ENCODE data around the gene GALR3.

Gene GALR3

DNA sequence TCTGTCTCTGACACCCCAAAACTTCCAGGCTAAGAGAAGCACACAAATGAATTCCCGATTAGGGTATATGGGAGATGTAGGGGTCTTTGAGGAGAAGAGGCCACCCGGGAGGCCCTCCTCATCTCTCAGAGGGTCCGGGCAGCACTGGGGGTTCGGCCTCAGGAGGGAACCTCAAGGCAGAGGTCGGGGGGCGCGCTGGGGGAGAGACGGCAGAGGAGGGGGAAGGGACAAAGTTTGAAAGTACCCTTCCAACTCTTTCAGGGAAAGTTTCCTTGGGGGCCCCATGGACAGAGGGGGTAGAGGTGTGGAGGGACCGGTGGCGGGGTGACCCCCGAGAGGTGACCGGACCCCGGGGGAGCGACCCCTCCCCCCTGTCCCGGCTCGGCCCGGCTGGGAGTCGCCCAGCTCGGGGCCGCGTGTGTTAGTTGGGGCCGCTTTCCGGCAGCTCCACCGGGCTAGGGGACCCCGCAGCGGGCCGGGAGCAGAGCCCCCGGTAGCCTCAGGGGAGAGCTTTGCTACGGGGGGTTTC lies 18.8 kb upstream of the GALR3 start:
- WGBS (ENCODE audit: extremely low coverage, insufficient coverage, insufficient read length) = no CpG with 5 or more reads among the region's 29 CpGs
- peak overlapping the region; percentile 87 for H4K91ac ChIP-seq (ENCODE audit: low read depth, low read length)
- peaks cover 5% of the 10 kb centered on the region for H3K79me2 ChIP-seq (ENCODE audit: control insufficient read depth, insufficient read depth, low read length, poor library complexity)
- peaks cover 13% of the 10 kb centered on the region for H3K27me3 ChIP-seq (ENCODE audit: insufficient read depth, low read length)
- peak overlapping the region; percentile 57 for H3K18ac ChIP-seq (ENCODE audit: low read length)
- H3K4me1 ChIP-seq (ENCODE audit: control insufficient read depth in 1 of 2, insufficient read depth in 2 of 2, low read length in 2 of 2) = peaks cover 18 to 35% of the 10 kb centered on the region in 2 experiments
- H3K14ac ChIP-seq (ENCODE audit: low read length) = peak overlapping the region; percentile 76
- H3K36me3 ChIP-seq (ENCODE audit: control insufficient read depth in 1 of 2, insufficient read depth in 2 of 2, low read length in 2 of 2) = no peaks in the 10 kb centered on the region
- peak overlapping the region; percentile 95 for H3K4me2 ChIP-seq (ENCODE audit: low read length)
- H2AK5ac ChIP-seq (ENCODE audit: low read length) = peak overlapping the region; percentile 11
- H4K12ac ChIP-seq (ENCODE audit: low read depth, low read length) = peak overlapping the region; percentile 65
- peak overlapping the region; percentile 37 for H2BK5ac ChIP-seq (ENCODE audit: low read depth, low read length, poor library complexity)
- peak overlapping the region; percentile 85 for H3K9ac ChIP-seq (ENCODE audit: low read length)
- no peaks in the 10 kb centered on the region for H3K9me3 ChIP-seq (ENCODE audit: insufficient read depth, low read depth, low read length)
- peaks cover 21% of the 10 kb centered on the region for H3K79me1 ChIP-seq (ENCODE audit: low read length)
- peak overlapping the region; percentile 76 for H2BK120ac ChIP-seq (ENCODE audit: insufficient read depth, low read length, poor library complexity)
- H3K23ac ChIP-seq (ENCODE audit: low read length) = no peak overlapping the region
- H3K4me3 ChIP-seq (ENCODE audit: low read depth, low read length) = peak overlapping the region; percentile 55
- H2BK12ac ChIP-seq (ENCODE audit: low read length) = peak overlapping the region; percentile 27
- peak overlapping the region; percentile 11 for H2AFZ ChIP-seq (ENCODE audit: insufficient read depth, low read length, poor library complexity)
- peak overlapping the region; percentile 92 for H4K8ac ChIP-seq (ENCODE audit: low read depth, low read length)
- DNase-seq = no peak
- H3K4ac ChIP-seq (ENCODE audit: low read depth, low read length) = peak overlapping the region; percentile 74
- no peak overlapping the region for H3K27ac ChIP-seq (ENCODE audit: low read depth, low read length)

GRCh38 chr22:37804881-37805809 lies 18.0 kb upstream of the GALR3 start:
- peaks cover 0 to 2% of the 10 kb centered on the region in 2 experiments for H3K36me3 ChIP-seq (ENCODE audit: control insufficient read depth in 1 of 2, insufficient read depth in 2 of 2, low read length in 2 of 2)
- peak overlapping the region; percentile 20 for H3K27ac ChIP-seq (ENCODE audit: low read depth, low read length)
- peak overlapping the region; percentile 74 for H3K4ac ChIP-seq (ENCODE audit: low read depth, low read length)
- peaks cover 18 to 35% of the 10 kb centered on the region in 2 experiments for H3K4me1 ChIP-seq (ENCODE audit: control insufficient read depth in 1 of 2, insufficient read depth in 2 of 2, low read length in 2 of 2)
- peaks cover 21% of the 10 kb centered on the region for H3K79me1 ChIP-seq (ENCODE audit: low read length)
- no CpG with 5 or more reads among the region's 87 CpGs for WGBS (ENCODE audit: extremely low coverage, insufficient coverage, insufficient read length)
- no peak overlapping the region for H3K23ac ChIP-seq (ENCODE audit: low read length)
- H3K9ac ChIP-seq (ENCODE audit: low read length) = peak overlapping the region; percentile 85
- peak overlapping the region; percentile 42 for H2BK12ac ChIP-seq (ENCODE audit: low read length)
- peak; percentile 88 to 91 for DNase-seq
- H3K27me3 ChIP-seq (ENCODE audit: insufficient read depth, low read length) = peaks cover 13% of the 10 kb centered on the region
- H4K91ac ChIP-seq (ENCODE audit: low read depth, low read length) = peak overlapping the region; percentile 87
- peak overlapping the region; percentile 76 for H2BK120ac ChIP-seq (ENCODE audit: insufficient read depth, low read length, poor library complexity)
- peak overlapping the region; percentile 31 for H2AK5ac ChIP-seq (ENCODE audit: low read length)
- H2BK5ac ChIP-seq (ENCODE audit: low read depth, low read length, poor library complexity) = peak overlapping the region; percentile 37
- peak overlapping the region; percentile 57 for H3K18ac ChIP-seq (ENCODE audit: low read length)
- H4K8ac ChIP-seq (ENCODE audit: low read depth, low read length) = peak overlapping the region; percentile 92
- peak overlapping the region; percentile 76 for H3K14ac ChIP-seq (ENCODE audit: low read length)
- H4K12ac ChIP-seq (ENCODE audit: low read depth, low read length) = peak overlapping the region; percentile 65
- H2AFZ ChIP-seq (ENCODE audit: insufficient read depth, low read length, poor library complexity) = peak overlapping the region; percentile 9
- peak overlapping the region; percentile 55 for H3K4me3 ChIP-seq (ENCODE audit: low read depth, low read length)
- peak overlapping the region; percentile 95 for H3K4me2 ChIP-seq (ENCODE audit: low read length)
- no peaks in the 10 kb centered on the region for H3K9me3 ChIP-seq (ENCODE audit: insufficient read depth, low read depth, low read length)
- peaks cover 5% of the 10 kb centered on the region for H3K79me2 ChIP-seq (ENCODE audit: control insufficient read depth, insufficient read depth, low read length, poor library complexity)

DNA sequence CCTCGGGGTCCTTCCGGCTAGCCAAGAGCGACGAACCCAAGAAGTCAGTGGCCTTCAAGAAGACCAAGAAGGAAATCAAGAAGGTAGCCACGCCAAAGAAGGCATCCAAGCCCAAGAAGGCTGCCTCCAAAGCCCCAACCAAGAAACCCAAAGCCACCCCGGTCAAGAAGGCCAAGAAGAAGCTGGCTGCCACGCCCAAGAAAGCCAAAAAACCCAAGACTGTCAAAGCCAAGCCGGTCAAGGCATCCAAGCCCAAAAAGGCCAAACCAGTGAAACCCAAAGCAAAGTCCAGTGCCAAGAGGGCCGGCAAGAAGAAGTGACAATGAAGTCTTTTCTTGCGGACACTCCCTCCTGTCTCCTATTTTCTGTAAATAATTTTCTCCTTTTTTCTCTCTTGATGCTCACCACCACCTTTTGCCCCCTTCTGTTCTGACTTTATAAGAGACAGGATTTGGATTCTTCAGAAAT lies 17.3 kb upstream of the GALR3 start:
- Histone ChIP-seq H3K4ac (ENCODE audit: low read depth, low read length) (no peak overlapping the region), H2AFZ (ENCODE audit: insufficient read depth, low read length, poor library complexity) (no peak overlapping the region), H3K9ac (ENCODE audit: low read length) (no peak overlapping the region), H3K14ac (ENCODE audit: low read length) (peak overlapping the region; percentile 44), H3K18ac (ENCODE audit: low read length) (peak overlapping the region; percentile 52), H2BK12ac (ENCODE audit: low read length) (no peak overlapping the region), H3K4me1 (ENCODE audit: control insufficient read depth in 1 of 2, insufficient read depth in 2 of 2, low read length in 2 of 2) (peaks cover 18 to 35% of the 10 kb centered on the region in 2 experiments), H3K27ac (ENCODE audit: low read depth, low read length) (no peak overlapping the region), H3K4me2 (ENCODE audit: low read length) (peak overlapping the region; percentile 95), H2BK5ac (ENCODE audit: low read depth, low read length, poor library complexity) (no peak overlapping the region), H4K12ac (ENCODE audit: low read depth, low read length) (no peak overlapping the region), H4K91ac (ENCODE audit: low read depth, low read length) (peak overlapping the region; percentile 87), H3K36me3 (ENCODE audit: control insufficient read depth in 1 of 2, insufficient read depth in 2 of 2, low read length in 2 of 2) (peaks cover 0 to 2% of the 10 kb centered on the region in 2 experiments), H2BK120ac (ENCODE audit: insufficient read depth, low read length, poor library complexity) (no peak overlapping the region), H3K79me1 (ENCODE audit: low read length) (peaks cover 21% of the 10 kb centered on the region), H3K79me2 (ENCODE audit: control insufficient read depth, insufficient read depth, low read length, poor library complexity) (peaks cover 5% of the 10 kb centered on the region), H3K27me3 (ENCODE audit: insufficient read depth, low read length) (peaks cover 13% of the 10 kb centered on the region), H4K8ac (ENCODE audit: low read depth, low read length) (peak overlapping the region; percentile 10), H3K23ac (ENCODE audit: low read length) (no peak overlapping the region), H3K4me3 (ENCODE audit: low read depth, low read length) (peak overlapping the region; percentile 55), H2AK5ac (ENCODE audit: low read length) (peak overlapping the region; percentile 31), H3K9me3 (ENCODE audit: insufficient read depth, low read depth, low read length) (no peaks in the 10 kb centered on the region)
- no CpG with 5 or more reads among the region's 10 CpGs for WGBS (ENCODE audit: extremely low coverage, insufficient coverage, insufficient read length)
- DNase-seq = peak in 1 of 2 donors; percentile 26

DNA sequence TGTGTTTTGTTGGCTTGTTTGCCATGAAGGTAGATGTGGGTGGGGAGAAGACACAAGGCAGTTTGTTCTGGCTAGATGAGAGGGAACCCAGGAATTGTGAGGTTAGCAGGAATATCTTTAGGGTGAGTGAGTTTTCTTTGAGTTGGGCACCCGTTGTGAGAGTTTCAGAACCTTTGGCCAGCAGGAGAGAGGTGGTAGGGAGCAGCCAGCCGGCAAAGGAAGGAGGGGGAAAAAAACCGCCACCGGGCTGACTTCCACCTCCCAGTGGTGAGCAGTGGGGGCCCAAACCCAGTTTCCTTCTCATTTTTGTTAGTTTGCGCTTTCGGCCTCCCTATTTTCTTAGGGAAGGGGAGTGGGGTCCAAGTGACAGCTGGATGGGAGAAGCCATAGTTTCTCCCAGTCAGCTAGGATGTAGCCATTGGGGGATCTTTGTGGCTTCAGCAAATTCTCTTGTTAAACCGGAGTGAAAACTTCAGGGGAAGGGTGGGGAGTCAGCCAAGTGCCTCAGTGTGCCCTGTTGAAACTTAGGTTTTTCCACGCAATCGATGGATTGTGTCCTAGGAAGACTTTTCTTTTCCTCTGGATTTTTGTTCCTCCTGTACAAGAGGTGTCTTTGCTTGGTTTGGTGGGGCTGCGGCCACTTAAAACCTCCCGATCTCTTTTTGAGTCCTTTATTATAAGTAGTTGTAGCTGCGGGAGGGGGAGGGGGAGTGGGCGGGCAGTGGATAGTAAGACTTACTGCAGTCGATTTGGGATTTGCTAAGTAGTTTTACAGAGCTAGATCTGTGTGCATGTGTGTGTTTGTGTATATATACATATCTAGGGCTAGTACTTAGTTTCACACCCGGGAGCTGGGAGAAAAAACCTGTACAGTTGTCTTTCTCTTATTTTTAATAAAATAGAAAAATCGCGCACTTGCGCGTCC lies 16.5 kb upstream of the GALR3 start:
- H2BK5ac ChIP-seq (ENCODE audit: low read depth, low read length, poor library complexity) = no peak overlapping the region
- H2AFZ ChIP-seq (ENCODE audit: insufficient read depth, low read length, poor library complexity) = no peak overlapping the region
- peaks cover 21% of the 10 kb centered on the region for H3K79me1 ChIP-seq (ENCODE audit: low read length)
- H3K4me2 ChIP-seq (ENCODE audit: low read length) = peak overlapping the region; percentile 81
- no peak overlapping the region for H3K14ac ChIP-seq (ENCODE audit: low read length)
- peaks cover 0 to 2% of the 10 kb centered on the region in 2 experiments for H3K36me3 ChIP-seq (ENCODE audit: control insufficient read depth in 1 of 2, insufficient read depth in 2 of 2, low read length in 2 of 2)
- no peak overlapping the region for H3K18ac ChIP-seq (ENCODE audit: low read length)
- H3K23ac ChIP-seq (ENCODE audit: low read length) = no peak overlapping the region
- peaks cover 18 to 35% of the 10 kb centered on the region in 2 experiments for H3K4me1 ChIP-seq (ENCODE audit: control insufficient read depth in 1 of 2, insufficient read depth in 2 of 2, low read length in 2 of 2)
- no peaks in the 10 kb centered on the region for H3K9me3 ChIP-seq (ENCODE audit: insufficient read depth, low read depth, low read length)
- DNase-seq = peak in 1 of 2 donors; percentile 37
- H4K8ac ChIP-seq (ENCODE audit: low read depth, low read length) = no peak overlapping the region
- H2BK12ac ChIP-seq (ENCODE audit: low read length) = no peak overlapping the region
- no peak overlapping the region for H2AK5ac ChIP-seq (ENCODE audit: low read length)
- no peak overlapping the region for H3K27ac ChIP-seq (ENCODE audit: low read depth, low read length)
- peaks cover 5% of the 10 kb centered on the region for H3K79me2 ChIP-seq (ENCODE audit: control insufficient read depth, insufficient read depth, low read length, poor library complexity)
- no peak overlapping the region for H4K91ac ChIP-seq (ENCODE audit: low read depth, low read length)
- H3K27me3 ChIP-seq (ENCODE audit: insufficient read depth, low read length) = peaks cover 13% of the 10 kb centered on the region
- H3K4me3 ChIP-seq (ENCODE audit: low read depth, low read length) = no peak overlapping the region
- peak overlapping the region; percentile 55 for H3K9ac ChIP-seq (ENCODE audit: low read length)
- no CpG with 5 or more reads among the region's 19 CpGs for WGBS (ENCODE audit: extremely low coverage, insufficient coverage, insufficient read length)
- no peak overlapping the region for H3K4ac ChIP-seq (ENCODE audit: low read depth, low read length)
- H2BK120ac ChIP-seq (ENCODE audit: insufficient read depth, low read length, poor library complexity) = no peak overlapping the region
- no peak overlapping the region for H4K12ac ChIP-seq (ENCODE audit: low read depth, low read length)

Measured in trophoblast cell (in vitro differentiated cells and primary cell).